Mesenchymal stem cell (in vitro differentiated cells and primary cell): ENCODE data around the gene SLC9A9.

Source experiments
- DNase-seq: peaks from one replicate; pipeline ENCODE4 v3.0.0-alpha.2; 2013
- H2AFZ ChIP-seq: one replicate; pipeline ENCODE4 v1.6.1; 2013; ENCODE audit warnings: low read depth, mild to moderate bottlenecking, control low read depth, inconsistent platforms, low read length, moderate library complexity
- H2AK5ac ChIP-seq: 2 replicates; pipeline ENCODE4 v1.6.1; 2013; ENCODE audit warnings: low read length, moderate library complexity, mild to moderate bottlenecking, inconsistent platforms; ENCODE audit not compliant: severe bottlenecking
- H2BK120ac ChIP-seq: one replicate; pipeline ENCODE4 v1.6.1; 2013; ENCODE audit warnings: low read depth, mild to moderate bottlenecking, inconsistent platforms, low read length, moderate library complexity
- H2BK12ac ChIP-seq, 2 experiments: one replicate each; pipeline ENCODE4 v1.6.1; 2013; ENCODE audit warnings: inconsistent platforms in 2 of 2, low read length in 2 of 2, mild to moderate bottlenecking in 2 of 2, moderate library complexity in 2 of 2, control low read depth in 1 of 2
- H2BK15ac ChIP-seq: one replicate; pipeline ENCODE4 v1.6.1; 2013; ENCODE audit warnings: mild to moderate bottlenecking, low read depth, inconsistent platforms; ENCODE audit not compliant: poor library complexity, severe bottlenecking
- H2BK5ac ChIP-seq: 2 replicates; pipeline ENCODE4 v1.6.1; 2013; ENCODE audit warnings: low read depth, mild to moderate bottlenecking, low read length, control low read depth, inconsistent platforms; ENCODE audit not compliant: poor library complexity, severe bottlenecking
- H3K14ac ChIP-seq, 2 experiments: one replicate each; pipeline ENCODE4 v1.6.1; 2013; ENCODE audit warnings: inconsistent platforms in 2 of 2, low read length in 2 of 2, control low read depth in 1 of 2, mild to moderate bottlenecking in 1 of 2, moderate library complexity in 1 of 2
- H3K18ac ChIP-seq, 2 experiments: one replicate each; pipeline ENCODE4 v1.6.1; 2013; ENCODE audit warnings: inconsistent platforms in 2 of 2, low read length in 2 of 2, control low read depth in 1 of 2, low read depth in 1 of 2, mild to moderate bottlenecking in 1 of 2
- H3K23ac ChIP-seq, 2 experiments: one replicate each; pipeline ENCODE4 v1.6.1; 2013; ENCODE audit warnings: inconsistent platforms in 2 of 2, low read length in 2 of 2, mild to moderate bottlenecking in 2 of 2, moderate library complexity in 2 of 2, control low read depth in 1 of 2
- H3K27ac ChIP-seq: 2 replicates; pipeline ENCODE4 v1.5.1; 2013; ENCODE audit warnings: mild to moderate bottlenecking, moderate library complexity, low read length, control low read depth, inconsistent platforms; ENCODE audit not compliant: poor library complexity, severe bottlenecking
- H3K27me3 ChIP-seq, 2 experiments: 2 replicates each; pipeline versions ENCODE4 v1.6.1 to v1.7.0; 2013; ENCODE audit warnings: low read length in 2 of 2, mild to moderate bottlenecking in 2 of 2, moderate library complexity in 2 of 2, control low read depth in 1 of 2, inconsistent platforms in 1 of 2; ENCODE audit not compliant: control insufficient read depth in 1 of 2, insufficient read depth in 1 of 2
- H3K36me3 ChIP-seq, 2 experiments: 2 replicates each; pipeline versions ENCODE4 v1.6.1 to v1.7.0; 2013; ENCODE audit warnings: low read length in 2 of 2, control low read depth in 1 of 2, inconsistent platforms in 1 of 2, low read depth in 1 of 2, mild to moderate bottlenecking in 1 of 2; ENCODE audit not compliant: insufficient read depth in 2 of 2, control insufficient read depth in 1 of 2
- H3K4ac ChIP-seq, 2 experiments: one replicate each; pipeline ENCODE4 v1.6.1; 2013; ENCODE audit warnings: inconsistent platforms in 2 of 2, low read length in 2 of 2, mild to moderate bottlenecking in 2 of 2, moderate library complexity in 2 of 2, control low read depth in 1 of 2, low read depth in 1 of 2
- H3K4me1 ChIP-seq: 2 replicates; pipeline ENCODE4 v1.6.1; 2013; ENCODE audit warnings: low read depth, low read length, control low read depth; ENCODE audit not compliant: control insufficient read depth, insufficient read depth
- H3K4me2 ChIP-seq: 2 replicates; pipeline ENCODE4 v1.6.1; 2013; ENCODE audit warnings: low read length, mild to moderate bottlenecking, inconsistent platforms; ENCODE audit not compliant: poor library complexity, severe bottlenecking
- H3K4me3 ChIP-seq, 2 experiments: 2 replicates each; pipeline versions ENCODE4 v1.5.1 to v1.7.0; 2013; ENCODE audit warnings: low read length in 2 of 2, mild to moderate bottlenecking in 2 of 2, control low read depth in 1 of 2, low read depth in 1 of 2; ENCODE audit not compliant: insufficient read depth in 1 of 2
- H3K79me1 ChIP-seq: replicated peaks from 2 replicates; pipeline ENCODE4 v1.6.1; 2013; ENCODE audit warnings: mild to moderate bottlenecking, control low read depth, low read length, inconsistent platforms; ENCODE audit not compliant: poor library complexity, severe bottlenecking
- H3K9ac ChIP-seq: 2 replicates; pipeline ENCODE4 v1.7.0; 2013; ENCODE audit warnings: mild to moderate bottlenecking, low read length, moderate library complexity
- H3K9me3 ChIP-seq: 2 replicates; pipeline ENCODE4 v1.7.0; 2013; ENCODE audit warnings: mild to moderate bottlenecking, low read length; ENCODE audit not compliant: control insufficient read depth
- H4K8ac ChIP-seq: one replicate; pipeline ENCODE4 v1.6.1; 2013; ENCODE audit warnings: inconsistent platforms, mild to moderate bottlenecking, low read length, moderate library complexity
- H4K91ac ChIP-seq: one replicate; pipeline ENCODE4 v1.6.1; 2013; ENCODE audit warnings: mild to moderate bottlenecking, low read length, inconsistent platforms
- WGBS: methylation state at CpG from one replicate; pipeline ENCODE4 v1.1.7; 2013; ENCODE audit warnings: mixed read lengths; 5-methylcytosine and 5-hydroxymethylcytosine counted together

Gene SLC9A9

DNA sequence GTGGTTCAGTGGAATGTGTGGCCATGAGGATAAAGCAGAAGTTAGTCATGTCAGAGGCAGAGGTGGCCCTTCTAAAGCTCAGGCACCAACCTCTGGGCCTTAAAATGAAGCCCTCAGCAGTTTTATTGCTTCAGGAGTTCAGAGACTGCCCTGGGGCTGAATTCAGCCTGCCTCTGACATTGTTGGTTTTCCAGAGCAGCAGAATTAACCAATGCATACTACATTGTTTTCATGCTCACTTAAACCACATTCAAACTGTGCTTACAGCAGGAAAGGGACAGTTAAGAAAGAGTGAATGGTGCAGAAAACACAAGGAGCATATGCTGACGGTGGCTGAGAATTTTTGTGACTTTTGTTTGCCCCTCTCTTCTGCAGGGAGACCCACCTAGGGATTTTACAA, 408.5 kb downstream of the SLC9A9 start:
- H2BK5ac ChIP-seq = no peak overlapping the region
- peaks cover 4% of the 10 kb centered on the region for H3K4me1 ChIP-seq
- H3K9ac ChIP-seq = no peak overlapping the region
- no peak overlapping the region for H2BK15ac ChIP-seq
- H2BK120ac ChIP-seq = no peak overlapping the region
- H3K36me3 ChIP-seq = no peaks in the 10 kb centered on the region
- peak overlapping the region; percentile 11 to 15 for H2BK12ac ChIP-seq
- no peak overlapping the region for H3K23ac ChIP-seq
- peak; percentile 38 for DNase-seq
- peak overlapping the region in 1 of 2 experiments; percentile 2 for H3K18ac ChIP-seq
- H3K27me3 ChIP-seq = no peaks in the 10 kb centered on the region
- 67% methylated on average over 1 of the region's 1 CpG for whole genome bisulfite sequencing
- H3K14ac ChIP-seq = no peak overlapping the region
- H2AK5ac ChIP-seq = no peak overlapping the region
- no peak overlapping the region for H2AFZ ChIP-seq
- H3K79me1 ChIP-seq = no peaks in the 10 kb centered on the region
- no peak overlapping the region for H3K4me3 ChIP-seq
- H3K9me3 ChIP-seq = no peaks in the 10 kb centered on the region
- no peak overlapping the region for H3K4me2 ChIP-seq
- H3K27ac ChIP-seq = no peak overlapping the region
- no peak overlapping the region for H4K91ac ChIP-seq
- H4K8ac ChIP-seq = peak overlapping the region; percentile 8
- H3K4ac ChIP-seq = no peak overlapping the region

- Histone ChIP-seq H3K23ac (no peak overlapping the region), H3K27ac (no peak overlapping the region), H2AFZ (no peak overlapping the region), H3K79me1 (no peaks in the 10 kb centered on the region), H3K9me3 (no peaks in the 10 kb centered on the region), H2AK5ac (no peak overlapping the region), H2BK5ac (no peak overlapping the region), H3K27me3 (no peaks in the 10 kb centered on the region), H2BK15ac (no peak overlapping the region), H2BK12ac (peak overlapping the region in 1 of 2 experiments; percentile 28), H4K91ac (peak overlapping the region; percentile 62), H3K4ac (no peak overlapping the region), H3K4me3 (no peak overlapping the region), H3K4me1 (peaks cover 2% of the 10 kb centered on the region), H4K8ac (no peak overlapping the region), H3K14ac (no peak overlapping the region), H3K4me2 (no peak overlapping the region), H3K36me3 (no peaks in the 10 kb centered on the region), H3K18ac (peak overlapping the region in 1 of 2 experiments; percentile 57), H2BK120ac (no peak overlapping the region), H3K9ac (no peak overlapping the region)
- 96% methylated on average over 8 of the region's 10 CpGs for WGBS
- no peak for DNase-seq
Measured at GRCh38 chr3:143437405-143437804, 410.9 kb downstream of the SLC9A9 start.

GRCh38 chr3:143436231-143436930, 411.9 kb downstream of the SLC9A9 start:
- Histone ChIP-seq H3K4me1 (peaks cover 2% of the 10 kb centered on the region), H4K8ac (peak overlapping the region; percentile 63), H3K14ac (no peak overlapping the region), H2BK12ac (peak overlapping the region in 1 of 2 experiments; percentile 4), H2BK120ac (no peak overlapping the region), H3K18ac (peak overlapping the region; percentile 28 to 30), H3K27me3 (no peaks in the 10 kb centered on the region), H2AFZ (no peak overlapping the region), H2AK5ac (no peak overlapping the region), H3K9me3 (no peaks in the 10 kb centered on the region), H3K4ac (no peak overlapping the region), H4K91ac (peak overlapping the region; percentile 36), H2BK5ac (no peak overlapping the region), H3K27ac (no peak overlapping the region), H3K4me3 (no peak overlapping the region), H3K79me1 (no peaks in the 10 kb centered on the region), H3K9ac (peak overlapping the region; percentile 28), H3K36me3 (no peaks in the 10 kb centered on the region), H3K23ac (no peak overlapping the region), H2BK15ac (no peak overlapping the region), H3K4me2 (no peak overlapping the region)
- DNase-seq = peak; percentile 62
- 50% methylated on average over 5 of the region's 5 CpGs for WGBS

GRCh38 chr3:143433787-143434378, 414.4 kb downstream of the SLC9A9 start:
- no peak overlapping the region for H3K18ac ChIP-seq
- H3K4ac ChIP-seq = no peak overlapping the region
- H3K27me3 ChIP-seq = no peaks in the 10 kb centered on the region
- no peak overlapping the region for H2AFZ ChIP-seq
- no peak overlapping the region for H4K8ac ChIP-seq
- H3K4me2 ChIP-seq = no peak overlapping the region
- no peaks in the 10 kb centered on the region for H3K36me3 ChIP-seq
- H3K27ac ChIP-seq = no peak overlapping the region
- H3K4me3 ChIP-seq = no peak overlapping the region
- no peak overlapping the region for H2BK5ac ChIP-seq
- no peak overlapping the region for H2BK120ac ChIP-seq
- no peaks in the 10 kb centered on the region for H3K79me1 ChIP-seq
- H4K91ac ChIP-seq = no peak overlapping the region
- H2BK15ac ChIP-seq = no peak overlapping the region
- no peak overlapping the region for H3K23ac ChIP-seq
- peaks cover 2% of the 10 kb centered on the region for H3K4me1 ChIP-seq
- no peaks in the 10 kb centered on the region for H3K9me3 ChIP-seq
- no peak overlapping the region for H3K9ac ChIP-seq
- WGBS = 64% methylated on average over 3 of the region's 4 CpGs
- no peak overlapping the region for H2AK5ac ChIP-seq
- H3K14ac ChIP-seq = no peak overlapping the region
- no peak overlapping the region for H2BK12ac ChIP-seq
- DNase-seq = no peak
